ENCODE results near the gene OR5V1.
"Not testable (repeated sequence)": the region's sequence is repeated elsewhere in the genome, so short reads cannot be mapped to it uniquely, and the experiment has no call there.

The OR5V1 gene

DNA sequence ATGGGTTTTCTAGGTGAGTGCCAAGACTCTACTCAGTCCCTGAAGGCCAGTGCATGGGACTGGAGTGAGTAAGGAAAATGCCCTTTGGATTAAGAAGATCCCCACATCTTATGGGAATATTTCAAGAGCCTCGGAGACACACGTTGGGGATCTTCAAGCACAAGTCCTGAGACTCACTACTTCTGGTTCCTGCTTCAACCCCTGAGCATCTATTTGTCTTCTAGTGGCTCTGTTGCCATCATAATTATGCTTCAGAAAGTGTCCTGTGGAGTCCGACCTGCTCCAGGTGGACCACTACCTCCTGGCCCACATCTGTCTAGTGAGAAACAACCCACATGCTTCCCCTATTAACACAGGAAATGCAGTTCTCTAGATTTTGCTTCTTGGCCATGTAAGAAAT is at the start of gene OR5V1:
Gene OR5V1 (minus strand): TSS at position 101 of the 400 bp plus-strand sequence. CDS start 12,670 bp downstream, outside the sequence.
- DNase-seq (ENCODE audit: low spot score) = no peak

DNA sequence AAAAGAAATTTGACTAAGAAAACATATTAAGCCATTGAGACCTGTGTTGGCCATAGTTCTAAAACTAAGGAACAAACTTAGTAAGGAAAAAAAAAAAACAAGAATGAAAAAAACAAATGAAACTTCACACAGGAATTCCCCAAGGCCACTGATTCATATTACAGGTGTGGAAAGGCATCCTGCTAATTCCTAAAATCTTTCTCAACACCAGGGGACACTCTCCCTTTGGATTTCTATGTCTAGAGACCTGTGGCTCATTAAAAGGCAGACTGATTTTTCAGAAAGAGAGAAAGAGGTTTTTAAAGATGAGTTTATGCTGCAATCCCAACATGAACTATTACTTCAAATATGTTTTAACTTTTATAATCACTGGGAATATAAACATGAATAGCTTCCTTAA is 45.9 kb upstream of the OR5V1 start, which contains the start of gene OR12D1:
Gene OR12D1 (plus strand): TSS at position 341 of the 400 bp plus-strand sequence.
- no peak for DNase-seq (ENCODE audit: low spot score)

DNA sequence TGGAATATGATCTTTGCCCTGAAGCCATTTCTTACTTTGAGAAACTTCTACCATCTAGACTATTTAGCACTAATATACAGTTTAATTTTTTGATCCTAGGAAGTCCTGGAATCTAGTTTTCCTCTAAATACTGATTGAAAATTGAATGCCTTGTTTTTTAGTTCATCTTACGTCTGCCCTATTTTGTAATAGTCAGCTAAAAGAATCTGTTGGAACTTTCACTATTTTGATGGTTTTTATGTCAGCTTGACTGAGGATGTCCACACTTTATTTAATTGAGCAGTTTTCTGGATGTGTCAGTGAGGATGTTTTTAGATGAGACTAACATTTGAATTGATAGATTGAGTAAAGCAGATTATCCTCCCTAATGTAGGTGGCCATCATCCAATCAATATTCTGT is 35.1 kb upstream of the OR5V1 start:
- no peak for DNase-seq (ENCODE audit: low spot score)

DNA sequence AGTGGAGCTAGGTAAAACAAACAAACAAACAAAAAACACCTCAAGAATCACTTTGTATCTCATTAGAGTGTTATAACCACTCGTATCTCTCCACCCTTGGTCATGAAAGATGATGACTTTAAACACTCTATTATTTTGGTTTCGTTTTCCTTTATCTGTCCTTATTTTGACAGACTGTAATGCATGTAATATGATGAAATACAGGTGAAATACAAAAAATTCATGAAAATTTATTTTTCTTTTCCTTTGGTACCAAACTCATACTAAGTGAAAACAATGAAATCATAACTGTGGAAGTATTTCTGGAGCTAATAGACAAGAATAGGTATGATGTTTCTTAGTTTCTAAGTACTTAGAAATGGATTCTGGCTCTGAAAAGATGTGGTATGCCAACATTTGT is 30.9 kb upstream of the OR5V1 start:
- no peak for DNase-seq (ENCODE audit: low spot score)

DNA sequence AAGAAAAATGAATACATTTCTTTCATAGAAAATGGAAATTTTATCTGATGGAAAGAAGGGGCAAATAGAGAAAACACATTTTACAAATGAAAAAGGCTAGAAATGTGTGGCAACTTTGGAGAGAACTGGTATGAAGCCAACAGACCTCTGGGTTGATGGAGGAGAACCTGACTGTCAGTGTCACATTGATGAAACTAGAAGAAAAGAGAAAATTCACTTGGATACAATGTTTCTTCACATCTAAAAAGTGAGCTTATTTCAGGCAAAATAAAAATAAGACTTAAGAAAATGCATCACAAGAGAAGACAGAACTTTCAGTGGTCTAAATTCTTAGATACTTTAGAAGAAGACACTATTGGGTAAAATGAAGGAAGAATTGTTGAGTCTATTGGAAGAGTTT is 26.7 kb upstream of the OR5V1 start, which contains the start of gene OR12D2:
Gene OR12D2 (plus strand): TSS at position 301 of the 400 bp plus-strand sequence. CDS start 1,069 bp downstream, outside the sequence.
- no peak for DNase-seq (ENCODE audit: low spot score)

DNA sequence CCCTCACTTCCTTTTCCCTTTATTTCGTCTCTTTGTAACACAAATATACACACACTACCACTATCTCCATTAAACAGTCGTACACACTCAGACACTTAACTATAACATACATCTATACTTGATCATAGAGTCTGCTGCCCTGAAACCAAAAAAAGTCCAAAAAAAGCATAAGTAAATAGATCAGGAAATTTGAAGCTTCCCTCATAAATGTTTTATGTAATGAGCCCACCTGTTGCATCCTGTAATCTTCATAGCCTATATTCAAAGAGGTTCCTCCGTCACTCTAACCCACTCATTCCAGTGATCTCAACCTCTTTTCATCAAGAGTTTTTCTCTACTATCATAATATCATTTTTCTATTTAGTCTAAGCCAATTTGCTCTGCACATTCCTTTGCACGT is 19.9 kb upstream of the OR5V1 start:
- no peak for DNase-seq (ENCODE audit: low spot score)

DNA sequence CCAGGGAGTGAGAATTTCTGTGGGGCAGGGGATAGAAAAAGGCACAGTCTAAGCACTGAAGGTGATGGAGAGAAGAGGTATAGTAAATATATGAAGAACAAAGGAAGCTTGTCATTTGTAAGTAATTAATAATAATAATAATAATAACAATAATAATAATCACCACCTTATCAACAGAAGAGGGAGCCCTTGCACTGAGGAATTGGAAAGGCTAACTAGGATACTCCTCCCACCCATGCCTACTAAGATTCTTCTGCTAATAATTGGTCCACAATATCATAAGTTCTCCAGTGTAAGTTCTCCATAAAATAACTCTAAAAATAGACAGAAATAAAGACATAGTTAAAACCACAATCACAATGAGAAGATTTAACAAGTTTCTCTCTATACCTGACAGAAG is 7.3 kb upstream of the OR5V1 start:
- no peak for DNase-seq (ENCODE audit: low spot score)

DNA sequence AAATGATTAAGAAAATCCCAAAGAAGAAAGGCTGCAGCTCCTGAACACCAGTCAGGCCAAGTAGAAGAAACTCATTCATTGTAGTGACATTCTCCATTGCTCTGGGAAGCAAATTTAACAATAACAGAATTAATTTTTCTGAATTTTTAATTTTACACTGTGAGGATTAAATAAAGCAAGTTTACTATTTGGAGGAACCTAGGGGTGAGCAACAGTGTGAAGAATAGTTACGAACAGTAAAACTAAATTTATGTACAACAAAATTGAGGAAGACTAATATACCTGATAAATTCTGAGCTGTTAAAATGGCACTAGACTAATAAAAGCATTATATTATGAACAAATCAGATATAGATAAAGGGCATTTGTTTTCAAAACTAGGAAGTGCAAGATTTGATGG is 6.5 kb upstream of the OR5V1 start, which contains the start of gene OR12D3:
Gene OR12D3 (minus strand): TSS at position 101 of the 400 bp plus-strand sequence. CDS start 4 bp downstream, at position 97.
- no peak for DNase-seq (ENCODE audit: low spot score)

DNA sequence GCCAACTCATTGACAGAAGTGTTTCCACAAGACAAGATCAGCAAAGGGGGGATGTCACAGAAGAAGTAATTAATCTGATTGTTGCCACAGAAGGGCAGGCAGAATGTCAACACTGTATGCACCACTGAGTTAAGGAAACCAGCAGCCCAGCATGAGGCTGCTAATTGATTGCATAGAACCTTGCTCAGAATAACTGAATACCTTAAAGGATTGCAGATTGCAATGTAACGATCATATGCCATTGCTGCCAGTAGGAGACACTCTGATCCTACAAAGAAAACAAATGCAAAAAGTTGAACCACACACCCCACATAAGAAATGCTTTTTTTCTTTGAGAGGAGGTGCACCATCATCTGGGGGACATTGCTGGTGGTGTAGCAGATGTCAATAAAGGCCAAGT is 13.1 kb downstream of the OR5V1 start:
- DNase-seq (ENCODE audit: low spot score) = no peak

DNA sequence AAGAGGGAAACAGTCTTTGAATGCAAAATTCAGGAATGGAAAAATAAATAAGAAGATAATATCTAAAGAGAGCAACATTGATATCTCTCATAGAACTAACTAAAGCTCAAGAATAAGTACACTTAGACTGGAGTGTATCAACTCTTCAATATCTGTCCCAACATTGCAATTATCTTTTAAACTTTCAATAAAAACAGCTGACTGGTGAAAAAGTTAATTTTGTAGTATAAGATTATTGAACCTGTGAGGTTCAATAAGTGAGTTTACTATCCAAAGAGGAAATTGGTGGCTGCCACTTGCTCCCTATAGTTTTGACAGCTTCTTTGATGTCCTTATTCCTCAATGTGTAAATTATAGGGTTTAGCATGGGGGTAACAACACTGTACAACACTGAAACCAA is 13.7 kb downstream of the OR5V1 start:
- no peak for DNase-seq (ENCODE audit: low spot score)

DNA sequence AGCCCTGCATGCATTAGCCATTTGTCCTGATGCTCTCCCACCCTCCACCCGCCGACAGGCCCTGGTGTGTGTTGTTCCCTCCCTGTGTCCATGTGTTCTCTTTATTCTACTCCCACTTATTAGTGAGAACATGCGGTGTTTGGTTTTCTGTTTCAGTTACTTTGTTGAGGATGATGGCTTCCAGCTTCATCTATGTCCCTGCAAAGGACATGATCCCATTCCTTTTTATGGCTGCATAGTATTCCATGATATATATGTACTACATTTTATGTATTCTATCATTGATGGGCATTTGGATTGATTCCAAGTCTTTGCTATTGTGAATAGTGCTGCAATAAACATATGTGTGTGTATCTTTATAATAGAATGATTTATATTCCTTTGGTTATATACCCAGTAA is 19.3 kb downstream of the OR5V1 start:
- not testable (repeated sequence) for DNase-seq (ENCODE audit: low spot score)

DNA sequence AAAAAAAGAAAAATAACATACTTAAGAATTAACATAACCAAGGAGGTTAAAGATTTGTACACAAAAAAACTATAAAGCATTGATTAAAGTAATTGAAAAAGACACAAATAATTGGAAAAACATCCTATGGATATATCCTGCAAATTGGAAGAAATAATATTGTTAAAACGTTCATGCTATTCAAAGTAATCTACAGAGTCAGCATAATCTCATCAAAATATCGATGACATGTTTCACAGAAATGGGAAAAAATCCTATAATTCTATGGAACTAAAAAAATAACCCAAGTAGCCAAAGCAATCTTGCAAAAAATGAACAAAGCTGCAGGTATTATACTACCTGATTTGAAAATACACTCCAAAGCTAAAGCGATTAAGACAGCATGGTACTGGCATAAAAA is 23.3 kb downstream of the OR5V1 start:
- DNase-seq (ENCODE audit: low spot score) = no peak

DNA sequence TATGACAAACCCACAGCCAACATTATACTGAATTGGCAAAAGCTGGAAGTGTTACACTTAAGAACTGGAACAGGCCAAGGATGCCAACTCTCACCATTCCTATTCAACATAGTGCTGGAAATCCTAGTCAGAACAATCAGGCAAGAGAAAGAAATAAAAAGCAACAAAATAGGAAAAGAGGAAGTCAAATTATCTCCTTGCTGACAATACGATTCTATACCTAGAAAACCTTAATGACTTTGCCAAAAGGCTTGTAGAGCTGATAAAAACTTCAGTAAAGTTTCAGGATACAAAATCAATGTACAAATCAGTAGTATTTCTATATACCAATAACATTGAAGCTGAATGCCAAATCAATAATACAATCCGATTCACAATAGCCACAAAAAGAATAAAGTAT is 32.4 kb downstream of the OR5V1 start:
- DNase-seq (ENCODE audit: low spot score) = no peak

DNA sequence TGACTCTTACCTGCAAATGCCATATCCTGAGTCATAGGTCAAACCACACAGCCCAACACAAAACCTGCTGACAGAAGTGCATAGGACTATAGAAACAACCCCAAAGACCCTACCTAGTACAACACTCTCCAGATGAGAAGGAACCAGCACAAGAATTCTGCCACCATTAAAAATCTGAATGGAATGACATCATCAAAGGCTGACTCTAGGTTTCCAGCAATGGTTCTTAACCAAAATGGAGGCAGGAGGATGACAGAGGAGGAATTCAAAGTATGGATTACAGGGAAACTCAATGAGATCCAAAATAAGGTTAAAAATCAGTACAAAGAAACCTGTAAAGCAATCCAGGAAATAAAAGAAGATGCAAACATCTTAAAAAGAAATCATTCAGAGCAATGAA is 36.0 kb downstream of the OR5V1 start:
- no peak for DNase-seq (ENCODE audit: low spot score)

DNA sequence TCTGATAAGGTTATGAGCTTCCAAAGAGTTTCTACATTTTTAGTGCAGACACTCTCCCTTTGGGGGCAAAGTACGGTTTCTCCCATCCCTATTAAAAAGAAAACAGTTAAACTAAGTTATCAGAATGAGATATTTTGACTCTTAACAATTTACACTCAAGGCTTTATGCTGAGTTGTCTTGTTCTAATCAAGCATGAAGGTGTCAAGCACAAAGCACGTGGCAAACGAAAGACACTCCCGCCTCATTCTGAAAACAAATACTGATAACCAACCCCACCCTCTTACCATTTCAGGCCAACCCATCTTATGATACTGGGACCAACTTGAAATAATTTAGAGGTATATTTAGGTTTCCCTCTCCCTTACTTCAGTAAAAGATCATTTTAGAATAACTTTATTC is 42.9 kb downstream of the OR5V1 start:
- no peak for DNase-seq (ENCODE audit: low spot score)

DNA sequence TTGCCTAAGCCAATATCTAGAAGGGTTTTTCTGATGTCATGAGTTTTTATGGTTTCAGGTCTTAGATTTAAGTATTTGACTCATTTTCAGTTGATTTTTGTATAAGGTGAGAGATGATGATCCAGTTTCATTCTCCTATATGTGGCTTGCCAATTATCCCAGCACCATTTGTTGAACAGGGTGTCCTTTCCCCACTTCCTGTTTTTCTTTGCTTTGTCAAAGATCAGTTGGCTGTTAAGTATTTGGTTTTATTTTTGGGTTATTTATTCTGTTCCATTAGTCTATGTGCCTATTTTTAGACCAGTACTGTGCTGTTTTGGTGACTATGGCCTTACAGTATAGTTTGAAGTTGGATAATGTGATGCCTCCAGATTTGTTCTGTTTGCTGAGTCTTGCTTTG is 45.3 kb downstream of the OR5V1 start:
- not testable (repeated sequence) for DNase-seq (ENCODE audit: low spot score)

DNA sequence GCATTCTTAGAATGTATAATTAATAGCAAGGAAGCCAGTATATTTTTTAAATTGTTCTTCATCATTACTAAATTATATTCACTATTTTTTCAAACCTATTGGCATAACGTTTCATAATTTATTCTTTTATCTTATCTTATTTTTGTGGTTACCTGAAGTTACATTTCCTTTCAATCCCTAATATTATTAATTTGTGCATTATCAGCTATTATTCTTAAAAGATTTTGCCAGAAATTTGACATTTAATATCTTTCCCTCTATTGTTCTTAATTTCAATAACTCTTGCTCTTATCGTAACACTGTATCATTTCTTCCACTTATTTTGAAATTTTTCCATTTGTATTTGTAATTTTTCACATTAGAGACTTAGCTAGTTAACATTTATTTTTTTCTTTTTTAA is 48.7 kb downstream of the OR5V1 start:
- no peak for DNase-seq (ENCODE audit: low spot score)

Data from activated CD4-positive, alpha-beta T cell treated with anti-CD3 and anti-CD28 coated beads, Interleukin-2, Interleukin-4, amounts not matched to agents 100 ng/mL and 50 ng/mL, durations not matched to agents 16 hours and 8 hours (primary cell).